Measurements from ENCODE around the gene HK1.

GRCh38 chr10:69278446-69278963, at the start of gene HK1:
- TF ChIP-seq POLR2A (IDR thresholded peaks at IDR 0.05; ENCODE audit: low read length), result no peak
- TF ChIP-seq GATA1 (IDR thresholded peaks at IDR 0.05; ENCODE audit: low read depth, low read length), result no peak
